Calu3 (cell line): Measurements from ENCODE around the gene NOL3. TPM values are rescaled to one million over a fixed set of nuclear protein-coding genes. Genes with fewer than 3 reads are reported as not detected.
A peak's percentile ranks its signal among the peaks of the same experiment; 100 is the strongest.
"Not testable (repeated sequence)": the region's sequence is repeated elsewhere in the genome, so short reads cannot be mapped to it uniquely, and the experiment has no call there.

Source experiments
- Bru-seq: library from RNA; stranded (reverse); fragments of 400-500 nt; gene quantifications from one replicate; lab custom pipeline; 2021; lab: Mats Ljungman, UMichigan
- BruChase-seq, 2 experiments: library from RNA; stranded (reverse); fragments of 400-500 nt; gene quantifications; one replicate each; lab custom pipeline; 2021; lab: Mats Ljungman, UMichigan
- BruUV-seq: library from RNA; stranded (reverse); fragments of 400-500 nt; replicated peaks from 2 replicates; lab custom pipeline; 2021; lab: Mats Ljungman, UMichigan
- CTCF ChIA-PET: fragments of 300-600 bp; sonication (Branson Sonifier 250); formaldehyde crosslinking; loops from one replicate; lab custom pipeline; 2022; ENCODE audit warnings: antibody characterized with exemption; lab: Charles Lee
- DNase-seq: peaks from one replicate; pipeline ENCODE4 v3.0.0; 2022
- H3K27ac Mint-ChIP-seq: one replicate; pipeline ENCODE4 v1.8.0; 2022; ENCODE audit warnings: mixed read lengths; ENCODE audit not compliant: unreplicated experiment
- H3K27me3 Mint-ChIP-seq: one replicate; pipeline ENCODE4 v1.8.0; 2022; ENCODE audit warnings: mixed read lengths; ENCODE audit not compliant: unreplicated experiment
- H3K36me3 Mint-ChIP-seq: one replicate; pipeline ENCODE4 v1.8.0; 2022; ENCODE audit warnings: mild to moderate bottlenecking, moderate library complexity, mixed read lengths; ENCODE audit not compliant: insufficient read depth, unreplicated experiment
- H3K4me1 Mint-ChIP-seq: one replicate; pipeline ENCODE4 v1.8.0; 2022; ENCODE audit warnings: mild to moderate bottlenecking, low read depth, mixed read lengths; ENCODE audit not compliant: unreplicated experiment
- H3K4me3 Mint-ChIP-seq: one replicate; pipeline ENCODE4 v1.8.0; 2022; ENCODE audit warnings: mild to moderate bottlenecking, low read depth, moderate library complexity, mixed read lengths; ENCODE audit not compliant: unreplicated experiment
- H3K9me3 Mint-ChIP-seq: one replicate; pipeline ENCODE4 v1.8.0; 2022; ENCODE audit warnings: low read depth, mixed read lengths; ENCODE audit not compliant: unreplicated experiment
- intact Hi-C: fragments of 100-400 bp; cut with micrococcal nuclease; formaldehyde crosslinking; loops from one replicate; pipeline ENCODE4 v1.10.0; 2022; ENCODE audit not compliant: unreplicated experiment
- long read RNA-seq: library from polyadenylated mRNA; stranded (forward); transcript quantifications from one replicate; pipeline ENCODE4 v2.0.0, GENCODE V29; 2022
- total RNA-seq: library from RNA; stranded (reverse); gene quantifications from 2 replicates; pipeline ENCODE4 v1.2.3, GENCODE V29; 2022
- TF ChIP-seq, protein P1 (sequence below): fragments of 200-600 bp; IDR thresholded peaks from one replicate; pipeline ENCODE4 v1.8.0; 2022; ENCODE audit warnings: antibody characterized with exemption; ENCODE audit not compliant: unreplicated experiment

Gene NOL3
- total RNA-seq, result 33.5 and 35.7 TPM in 2 replicates
- Bru-seq, nascent RNA, result percentile 56 among the genes with signal in this experiment
- percentile 86 among the genes with signal in this experiment for BruChase-seq, experiment 1, labeled RNA remaining after a 6-hour chase
- percentile 81 among the genes with signal in this experiment for BruChase-seq, experiment 2, labeled RNA remaining after a 2-hour chase
- long read RNA-seq, partial matches to known transcripts, result 40 of 56 reads
- long read RNA-seq, other reads (novel, unspliced or antisense), result 11 of 56 reads

DNA sequence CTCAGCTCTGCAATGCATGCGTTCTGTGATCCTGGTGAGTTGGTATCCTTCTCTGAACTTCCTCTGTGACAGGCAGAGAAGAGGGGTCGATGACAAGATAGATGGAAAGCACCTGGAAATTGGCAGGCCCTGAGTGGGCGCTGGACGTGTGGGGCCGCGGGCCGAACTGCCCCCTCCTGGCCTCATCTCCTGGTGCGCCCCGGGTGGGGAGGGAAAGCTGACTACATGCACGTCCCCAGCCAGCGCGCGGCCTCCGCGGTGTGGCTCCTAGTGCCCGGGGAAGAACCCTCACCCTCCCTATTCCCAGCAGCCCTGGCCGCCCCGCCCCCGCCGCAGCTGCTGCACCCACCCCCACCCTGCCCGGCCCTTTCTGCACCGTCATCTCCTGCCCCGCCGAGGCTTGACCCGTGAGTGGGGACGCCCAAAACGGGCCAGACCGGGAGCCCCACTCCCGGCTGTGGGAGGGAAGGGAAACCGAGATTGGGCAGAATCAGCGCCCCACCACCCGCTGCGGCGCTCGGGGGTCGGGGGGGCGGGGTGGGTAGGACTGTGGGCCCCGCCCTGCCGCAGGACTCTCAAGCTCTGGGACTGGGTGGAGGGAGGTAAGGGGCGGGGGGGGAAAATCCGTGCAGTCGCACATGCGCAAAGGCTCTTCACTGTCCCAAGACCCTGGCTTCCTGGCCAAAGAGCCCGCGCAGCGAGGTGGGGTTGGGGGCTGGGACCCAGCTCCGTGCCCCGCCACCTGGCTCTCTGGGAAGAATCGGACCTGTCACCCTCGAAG, at the start of gene NOL3:
NOL3 (plus strand) TSS at position 371 of the 781 bp plus-strand sequence.
- Mint-ChIP-seq H3K27me3 (no peaks in the 10 kb centered on the region), H3K36me3 (peaks cover 41% of the 10 kb centered on the region), H3K4me1 (peaks cover 33% of the 10 kb centered on the region), H3K4me3 (peak within 1 kb of the TSS; percentile 71), H3K9me3 (no peaks in the 10 kb centered on the region), H3K27ac (peak within 1 kb of the TSS; percentile 52)
- no TSS peak for BruUV-seq
- TF ChIP-seq, protein P1, sequence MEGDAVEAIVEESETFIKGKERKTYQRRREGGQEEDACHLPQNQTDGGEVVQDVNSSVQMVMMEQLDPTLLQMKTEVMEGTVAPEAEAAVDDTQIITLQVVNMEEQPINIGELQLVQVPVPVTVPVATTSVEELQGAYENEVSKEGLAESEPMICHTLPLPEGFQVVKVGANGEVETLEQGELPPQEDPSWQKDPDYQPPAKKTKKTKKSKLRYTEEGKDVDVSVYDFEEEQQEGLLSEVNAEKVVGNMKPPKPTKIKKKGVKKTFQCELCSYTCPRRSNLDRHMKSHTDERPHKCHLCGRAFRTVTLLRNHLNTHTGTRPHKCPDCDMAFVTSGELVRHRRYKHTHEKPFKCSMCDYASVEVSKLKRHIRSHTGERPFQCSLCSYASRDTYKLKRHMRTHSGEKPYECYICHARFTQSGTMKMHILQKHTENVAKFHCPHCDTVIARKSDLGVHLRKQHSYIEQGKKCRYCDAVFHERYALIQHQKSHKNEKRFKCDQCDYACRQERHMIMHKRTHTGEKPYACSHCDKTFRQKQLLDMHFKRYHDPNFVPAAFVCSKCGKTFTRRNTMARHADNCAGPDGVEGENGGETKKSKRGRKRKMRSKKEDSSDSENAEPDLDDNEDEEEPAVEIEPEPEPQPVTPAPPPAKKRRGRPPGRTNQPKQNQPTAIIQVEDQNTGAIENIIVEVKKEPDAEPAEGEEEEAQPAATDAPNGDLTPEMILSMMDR, result no peak
- peak; percentile 81 for DNase-seq
- intact Hi-C loops, result no loop called here
- CTCF ChIA-PET, result interaction anchor here (0.5 to 1.9 kb wide), 7 partner anchors 10 to 217 kb away, joined by 3 to 6 read pairs (median 4); partner anchors contain the start of genes FBXL8 and TRADD

DNA sequence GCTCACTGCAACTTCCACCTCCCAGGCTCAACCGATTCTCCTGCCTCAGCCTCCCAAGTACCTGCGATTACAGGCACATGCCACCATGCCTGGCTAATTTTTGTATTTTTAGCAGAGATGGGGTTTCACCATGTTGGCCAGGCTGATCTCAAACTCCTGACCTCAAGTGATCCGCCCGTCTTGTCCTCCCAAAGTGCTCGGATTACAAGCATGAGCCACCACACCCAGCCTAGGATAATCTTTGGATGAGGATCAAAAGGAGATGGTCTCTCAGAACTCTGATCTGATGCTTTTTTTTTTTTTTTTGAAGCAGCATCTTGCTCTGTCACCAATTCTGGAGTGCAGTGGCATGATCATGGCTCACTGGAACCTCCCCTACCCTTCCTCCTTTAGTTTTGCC, 47.5 kb upstream of the NOL3 start:
- H3K9me3 Mint-ChIP-seq, DNase-seq, CTCF ChIA-PET, BruUV-seq, H3K4me1 Mint-ChIP-seq, intact Hi-C loops, H3K27ac Mint-ChIP-seq, H3K4me3 Mint-ChIP-seq, H3K27me3 Mint-ChIP-seq: not testable (repeated sequence)
- peaks cover 34% of the 10 kb centered on the region for H3K36me3 Mint-ChIP-seq

DNA sequence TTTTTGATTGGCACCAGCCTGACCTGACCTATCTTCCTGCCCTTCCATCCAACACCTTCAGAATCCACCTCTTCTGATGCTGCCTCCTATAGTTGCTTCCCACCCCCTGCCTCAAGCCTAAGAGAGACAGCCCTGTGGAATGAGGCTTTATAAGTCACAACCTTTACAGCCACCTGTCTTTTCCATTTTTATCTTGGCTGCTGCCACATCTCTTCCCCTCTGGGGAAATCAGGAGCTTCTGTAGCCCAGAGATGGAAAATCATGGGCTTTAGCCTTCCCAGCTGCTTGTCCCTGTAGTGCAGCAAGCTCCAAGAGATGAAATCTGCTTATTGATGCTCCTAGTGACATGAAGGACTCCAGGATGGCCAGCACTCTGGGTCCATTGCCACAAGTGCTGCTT, 41.9 kb upstream of the NOL3 start:
- DNase-seq, result no peak
- TF ChIP-seq, protein P1, result no peak
- H3K4me1 Mint-ChIP-seq, result no peaks in the 10 kb centered on the region
- intact Hi-C loops, result no loop called here
- H3K27ac Mint-ChIP-seq, result no peak overlapping the region
- H3K9me3 Mint-ChIP-seq, result no peaks in the 10 kb centered on the region
- no peaks in the 10 kb centered on the region for H3K27me3 Mint-ChIP-seq
- H3K4me3 Mint-ChIP-seq, result no peak overlapping the region
- no TSS peak for BruUV-seq
- peaks cover 14% of the 10 kb centered on the region for H3K36me3 Mint-ChIP-seq
- CTCF ChIA-PET, result interaction anchor here (1.5 kb wide), 1 partner anchor 12 kb away, joined by 4 read pairs; no protein-coding TSS in a partner anchor

DNA sequence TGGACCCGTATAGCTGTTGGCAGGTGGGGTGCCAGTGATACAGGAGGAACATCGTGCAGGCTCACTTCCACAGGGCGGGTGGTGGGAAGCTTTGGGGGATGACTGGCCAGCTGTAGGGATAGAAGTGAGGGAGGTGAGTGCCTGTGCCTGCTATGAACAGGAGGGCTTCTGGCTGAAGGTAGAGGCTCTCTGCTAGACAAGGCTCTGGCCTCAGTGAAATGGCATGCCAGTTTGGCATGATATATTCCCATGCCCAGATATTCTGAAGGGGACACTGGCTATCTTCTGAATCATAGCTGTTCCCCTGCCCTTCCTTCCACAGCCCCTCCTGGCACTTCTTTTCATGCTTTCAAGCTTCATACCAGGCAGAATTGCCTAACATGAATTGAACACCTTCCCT, 41.5 kb upstream of the NOL3 start:
- CTCF ChIA-PET, result interaction anchor here (0.6 to 1.5 kb wide), 2 partner anchors 12 to 139 kb away, joined by 4 read pairs; no protein-coding TSS in a partner anchor
- Mint-ChIP-seq H3K9me3 (no peaks in the 10 kb centered on the region), H3K27me3 (no peaks in the 10 kb centered on the region), H3K4me3 (no peak overlapping the region), H3K27ac (no peak overlapping the region), H3K36me3 (peaks cover 9% of the 10 kb centered on the region), H3K4me1 (no peaks in the 10 kb centered on the region)
- TF ChIP-seq, protein P1, result no peak
- intact Hi-C loops, result no loop called here
- no TSS peak for BruUV-seq
- DNase-seq, result no peak
